ENCODE data around the gene NANOS3. TPM values are rescaled to one million over a fixed set of nuclear protein-coding genes. Genes with fewer than 3 reads are reported as not detected.

The NANOS3 gene
- total RNA-seq, 2 experiments from 2014 or later, result not detected

DNA sequence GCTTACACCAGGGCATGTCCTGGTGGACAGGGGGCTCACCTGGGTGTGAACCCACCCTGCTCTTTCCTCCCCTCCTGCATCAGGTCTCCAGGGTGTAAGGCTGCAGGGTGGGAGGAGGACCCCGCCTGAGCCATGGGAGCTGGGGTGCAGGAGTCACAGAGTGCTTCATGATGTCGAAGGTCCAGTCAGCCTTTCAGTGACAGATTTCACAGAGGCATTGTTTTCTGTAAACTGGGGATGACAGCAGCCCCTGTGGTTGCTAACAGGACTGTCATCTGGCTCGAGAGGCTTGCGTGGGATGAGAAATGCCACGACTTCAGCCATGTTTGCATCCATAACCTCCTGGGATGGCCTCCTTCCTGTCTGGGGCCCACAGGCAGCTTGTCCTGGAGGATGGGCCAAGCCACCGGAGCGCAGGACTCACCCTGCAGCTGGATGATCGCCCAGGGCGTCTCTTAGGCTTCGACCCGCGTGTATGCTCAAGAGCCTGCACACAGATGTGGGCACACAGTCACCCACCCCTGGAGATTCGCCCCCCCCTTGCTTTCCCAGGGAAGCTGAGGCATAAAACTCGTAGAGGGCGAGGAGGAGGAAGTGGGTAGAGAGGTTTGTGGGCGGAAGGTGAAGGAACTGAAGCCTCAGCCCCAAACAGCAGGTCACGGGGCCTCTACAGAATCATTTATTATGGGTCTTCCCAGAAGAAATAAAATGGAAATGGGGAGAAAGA, 4.9 kb downstream of the NANOS3 start:
- BruUV-seq (replicated peaks), result no TSS peak
- no peak for DNase-seq (ENCODE audit: low spot score)

GRCh38 chr19:13882419-13882795, 5.5 kb downstream of the NANOS3 start:
- CTCF ChIA-PET (ENCODE audit: unreplicated experiment), result interaction anchor here (0.6 to 0.8 kb wide), 2 partner anchors 28 to 122 kb away, joined by 3 read pairs; no protein-coding TSS in a partner anchor
- no peaks in the 10 kb centered on the region for H4K20me1 ChIP-seq (ENCODE audit: insufficient read depth, low read length)
- intact Hi-C loops (cut with micrococcal nuclease; ENCODE audit: unreplicated experiment), result loop anchor here (5.0 kb wide), 1 partner anchor 70 kb away; the partner anchor contains the start of gene DCAF15
- no peaks in the 10 kb centered on the region for H3K9me2 ChIP-seq (ENCODE audit: insufficient read depth, low read length)
- POLR2A ChIA-PET, result interaction anchor here (1.0 to 1.6 kb wide), 2 partner anchors 149 to 187 kb away, joined by 3 to 4 read pairs; partner anchors contain the start of gene IL27RA
- no peak for DNase-seq (ENCODE audit: low spot score)
- no peaks in the 10 kb centered on the region for H3K9me3 ChIP-seq (ENCODE audit: low read length)
- peak overlapping the region; percentile 56; the same call in 1 of the 2 replicates for H2AFZ ChIP-seq (ENCODE audit: low read length)
- no peaks in the 10 kb centered on the region for H3K79me2 ChIP-seq (ENCODE audit: insufficient read depth, low read depth, low read length)
- TF ChIP-seq EZH2phosphoT487 (IDR thresholded peaks at IDR 0.05; ENCODE audit: borderline replicate concordance, low read depth, low read length) (no peak), CTCF (conservative IDR thresholded peaks at IDR 0.05; ENCODE audit: low read length) (no peak)
- no peaks in the 10 kb centered on the region for H3K36me3 ChIP-seq (ENCODE audit: insufficient read depth, low read length)
- BruUV-seq (replicated peaks), result no TSS peak
- H3K4me3 ChIP-seq (ENCODE audit: low read depth, low read length, poor library complexity, severe bottlenecking), result no peak overlapping the region
- H3K4me2 ChIP-seq (ENCODE audit: low read length), result peak overlapping the region; percentile 37
- no peak overlapping the region for H3K27ac ChIP-seq (ENCODE audit: low read depth, low read length, poor library complexity, severe bottlenecking)
- H3K4me1 ChIP-seq (ENCODE audit: insufficient read depth, low read length, poor library complexity, severe bottlenecking), result peaks cover 36% of the 10 kb centered on the region

More for the DNA sequence above, 4.9 kb downstream of the NANOS3 start:
- H3K9me3 ChIP-seq (ENCODE audit: low read length), result no peaks in the 10 kb centered on the region
- no peaks in the 10 kb centered on the region for H4K20me1 ChIP-seq (ENCODE audit: insufficient read depth, low read length)
- ChIA-PET CTCF (ENCODE audit: unreplicated experiment) (interaction anchor here (0.6 to 0.9 kb wide), 3 partner anchors 29 to 122 kb away, joined by 3 read pairs; no protein-coding TSS in a partner anchor), POLR2A (interaction anchor here (1.0 to 1.6 kb wide), 2 partner anchors 150 to 187 kb away, joined by 3 to 4 read pairs; partner anchors contain the start of gene IL27RA)
- H3K4me3 ChIP-seq (ENCODE audit: low read depth, low read length, poor library complexity, severe bottlenecking), result no peak overlapping the region
- H3K27ac ChIP-seq (ENCODE audit: low read depth, low read length, poor library complexity, severe bottlenecking), result no peak overlapping the region
- H3K9me2 ChIP-seq (ENCODE audit: insufficient read depth, low read length), result no peaks in the 10 kb centered on the region
- no peaks in the 10 kb centered on the region for H3K79me2 ChIP-seq (ENCODE audit: insufficient read depth, low read depth, low read length)
- peaks cover 36% of the 10 kb centered on the region for H3K4me1 ChIP-seq (ENCODE audit: insufficient read depth, low read length, poor library complexity, severe bottlenecking)
- H3K36me3 ChIP-seq (ENCODE audit: insufficient read depth, low read length), result no peaks in the 10 kb centered on the region
- peak overlapping the region; percentile 56; the same call in 1 of the 2 replicates for H2AFZ ChIP-seq (ENCODE audit: low read length)
- TF ChIP-seq CTCF (conservative IDR thresholded peaks at IDR 0.05; ENCODE audit: low read length) (no peak), EZH2phosphoT487 (IDR thresholded peaks at IDR 0.05; ENCODE audit: borderline replicate concordance, low read depth, low read length) (no peak)
- intact Hi-C loops (cut with micrococcal nuclease; ENCODE audit: unreplicated experiment), result loop anchor here (5.0 kb wide), 1 partner anchor 70 kb away; the partner anchor contains the start of gene DCAF15
- peak overlapping the region; percentile 37 for H3K4me2 ChIP-seq (ENCODE audit: low read length)
